22Rv1 (cell line): ENCODE data around the gene DUSP18.

Experiments
- ZFX ChIP-seq: fragments of 450-650 bp; IDR thresholded peaks from 2 replicates; pipeline ENCODE4 v1.6.1; 2017; ENCODE audit warnings: antibody characterized with exemption, borderline replicate concordance
- TF ChIP-seq, protein P1 (sequence below): fragments of 450-650 bp; IDR thresholded peaks from 2 replicates; pipeline ENCODE4 v1.5.1; 2017; ENCODE audit warnings: mild to moderate bottlenecking

DNA sequence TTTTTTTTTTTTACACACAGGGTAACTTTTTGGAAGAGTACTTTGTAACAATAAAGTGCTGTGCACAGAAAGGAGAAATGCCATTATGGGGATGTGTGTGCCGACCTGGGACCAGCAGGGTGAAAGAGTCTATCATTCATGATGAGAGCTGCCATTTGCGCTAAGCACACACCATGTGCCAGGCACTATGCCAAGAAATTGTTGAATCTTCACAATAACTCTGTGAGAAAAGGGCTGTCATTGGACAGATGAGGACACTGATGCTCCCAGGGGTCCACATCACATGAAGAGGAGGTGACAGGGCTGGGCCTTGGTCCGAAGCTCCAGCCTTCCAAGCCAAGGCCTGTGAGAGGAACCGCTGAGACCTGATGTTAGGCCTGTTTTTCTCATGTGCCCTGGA lies 5.6 kb downstream of the DUSP18 start:
- TF ChIP-seq, protein P1, sequence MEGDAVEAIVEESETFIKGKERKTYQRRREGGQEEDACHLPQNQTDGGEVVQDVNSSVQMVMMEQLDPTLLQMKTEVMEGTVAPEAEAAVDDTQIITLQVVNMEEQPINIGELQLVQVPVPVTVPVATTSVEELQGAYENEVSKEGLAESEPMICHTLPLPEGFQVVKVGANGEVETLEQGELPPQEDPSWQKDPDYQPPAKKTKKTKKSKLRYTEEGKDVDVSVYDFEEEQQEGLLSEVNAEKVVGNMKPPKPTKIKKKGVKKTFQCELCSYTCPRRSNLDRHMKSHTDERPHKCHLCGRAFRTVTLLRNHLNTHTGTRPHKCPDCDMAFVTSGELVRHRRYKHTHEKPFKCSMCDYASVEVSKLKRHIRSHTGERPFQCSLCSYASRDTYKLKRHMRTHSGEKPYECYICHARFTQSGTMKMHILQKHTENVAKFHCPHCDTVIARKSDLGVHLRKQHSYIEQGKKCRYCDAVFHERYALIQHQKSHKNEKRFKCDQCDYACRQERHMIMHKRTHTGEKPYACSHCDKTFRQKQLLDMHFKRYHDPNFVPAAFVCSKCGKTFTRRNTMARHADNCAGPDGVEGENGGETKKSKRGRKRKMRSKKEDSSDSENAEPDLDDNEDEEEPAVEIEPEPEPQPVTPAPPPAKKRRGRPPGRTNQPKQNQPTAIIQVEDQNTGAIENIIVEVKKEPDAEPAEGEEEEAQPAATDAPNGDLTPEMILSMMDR: no peak
- no peak for TF ChIP-seq ZFX
